ENCODE results near the gene ANO1. TPM values are rescaled to one million over a fixed set of nuclear protein-coding genes. Genes with fewer than 3 reads are reported as not detected.
"Not testable (repeated sequence)": the region's sequence is repeated elsewhere in the genome, so short reads cannot be mapped to it uniquely, and the experiment has no call there.

ANO1 gene
- total RNA-seq, 2 experiments from 2014 or later, result not detected

DNA sequence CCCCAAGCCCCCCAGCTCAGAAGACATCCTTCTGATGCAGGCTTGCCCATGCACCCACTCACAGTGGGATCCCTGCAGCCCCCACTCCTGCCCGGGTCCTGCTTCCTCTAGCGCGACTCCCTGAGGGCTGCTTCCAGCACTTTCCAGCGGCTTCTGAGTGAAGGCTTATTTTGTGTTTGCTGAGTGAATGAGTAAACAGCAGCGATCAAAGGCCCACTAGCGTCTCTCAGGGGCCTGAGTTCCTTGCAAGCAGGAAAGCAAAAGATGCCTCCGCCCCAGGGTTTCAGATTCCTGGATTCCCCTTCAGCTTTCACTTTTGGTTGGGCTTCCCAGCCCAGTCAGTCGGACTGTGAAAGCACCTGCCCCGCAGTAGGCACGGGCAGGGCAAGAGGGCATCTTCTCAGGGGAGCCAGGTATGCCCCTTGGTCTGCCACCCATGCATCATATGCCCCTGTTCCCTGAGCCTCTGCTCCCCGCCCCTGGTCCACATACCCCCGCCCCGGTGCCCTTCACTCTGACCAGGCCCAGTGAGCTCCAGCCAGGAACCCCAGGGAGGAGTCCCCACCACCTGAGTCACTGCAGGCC is 134.2 kb downstream of the ANO1 start:
- DNase-seq, result no peak
- H3K9me3 Mint-ChIP-seq, result no peaks in the 10 kb centered on the region
- ChIA-PET POLR2A (no interaction called here), CTCF (interaction anchor here (1.4 kb wide), 1 partner anchor 16 kb away, joined by 3 read pairs; no protein-coding TSS in a partner anchor)
- H3K4me1 Mint-ChIP-seq, result peaks cover 15% of the 10 kb centered on the region
- no peaks in the 10 kb centered on the region for H3K27me3 Mint-ChIP-seq
- no peak overlapping the region for H3K4me3 Mint-ChIP-seq
- no peak overlapping the region for H3K27ac Mint-ChIP-seq
- peaks cover 23% of the 10 kb centered on the region for H3K36me3 Mint-ChIP-seq (ENCODE audit: low read depth)

DNA sequence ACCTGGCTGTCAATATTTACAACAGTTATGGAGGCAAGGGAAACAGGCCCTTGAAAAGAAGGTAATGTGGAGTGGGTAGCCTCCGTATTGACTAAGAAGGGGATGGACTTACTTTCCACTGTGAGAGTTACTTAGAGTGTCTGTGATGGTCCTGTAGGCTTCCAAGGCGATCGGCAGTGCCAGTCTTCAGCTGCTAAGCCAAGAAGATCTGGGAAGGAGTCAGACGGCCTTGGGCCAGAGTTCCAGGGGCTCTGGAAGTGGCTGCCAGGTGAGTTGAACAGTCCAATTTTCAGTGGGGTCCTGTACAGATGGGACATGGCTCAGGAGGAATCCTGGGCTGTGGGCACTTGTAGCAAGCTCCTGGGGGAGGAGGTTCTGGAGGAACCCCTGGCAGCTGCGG is 139.3 kb downstream of the ANO1 start:
- H3K9me3 Mint-ChIP-seq; POLR2A ChIA-PET; DNase-seq; CTCF ChIA-PET; H3K4me1 Mint-ChIP-seq; H3K27ac Mint-ChIP-seq; H3K4me3 Mint-ChIP-seq; H3K27me3 Mint-ChIP-seq; H3K36me3 Mint-ChIP-seq (ENCODE audit: low read depth): not testable (repeated sequence)

DNA sequence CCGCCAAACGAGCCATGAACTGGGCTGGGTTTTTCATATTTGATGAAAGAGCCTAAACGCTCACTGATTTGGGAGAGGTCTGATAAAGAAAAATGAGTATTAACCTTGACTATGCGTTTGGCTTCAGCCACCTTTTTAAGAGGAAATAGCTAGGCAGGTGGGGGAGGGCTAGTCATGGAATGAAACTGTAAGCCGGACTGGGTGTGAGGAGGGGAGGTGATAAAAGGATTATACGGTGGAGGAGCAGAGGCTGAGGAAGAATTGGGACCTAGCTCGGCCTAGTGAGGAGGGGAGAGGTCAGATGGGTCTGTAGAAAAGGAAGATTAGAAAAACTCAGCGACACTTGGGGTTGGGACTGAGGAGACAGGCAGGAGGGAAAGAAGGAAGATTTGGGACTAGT is 140.0 kb downstream of the ANO1 start:
- H3K36me3 Mint-ChIP-seq (ENCODE audit: low read depth); POLR2A ChIA-PET; CTCF ChIA-PET; H3K27ac Mint-ChIP-seq; H3K9me3 Mint-ChIP-seq; DNase-seq; H3K4me3 Mint-ChIP-seq; H3K4me1 Mint-ChIP-seq; H3K27me3 Mint-ChIP-seq: not testable (repeated sequence)

DNA sequence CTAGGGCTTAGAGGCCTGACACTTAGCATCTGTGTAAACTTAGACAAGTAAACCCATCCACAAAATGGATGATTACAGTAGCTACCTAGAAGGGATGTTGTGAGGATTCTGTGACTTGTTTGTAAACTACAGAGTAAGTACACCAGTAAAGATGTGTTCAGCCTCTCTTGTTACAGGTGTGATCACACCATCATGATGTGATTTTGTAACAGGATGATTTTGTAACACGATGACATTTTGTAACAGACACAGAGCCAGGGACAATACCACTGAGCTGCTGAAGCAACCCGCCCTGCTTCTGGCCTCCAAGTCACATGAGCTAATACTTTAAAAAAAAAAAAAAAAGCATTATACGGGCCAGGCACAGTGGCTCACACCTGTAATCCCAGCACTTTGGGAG is 142.0 kb downstream of the ANO1 start:
- peaks cover 19% of the 10 kb centered on the region for H3K27me3 Mint-ChIP-seq
- no peak overlapping the region for H3K27ac Mint-ChIP-seq
- H3K9me3 Mint-ChIP-seq, result no peaks in the 10 kb centered on the region
- ChIA-PET POLR2A (no interaction called here), CTCF (no interaction called here)
- DNase-seq, result no peak
- H3K4me3 Mint-ChIP-seq, result no peak overlapping the region
- H3K4me1 Mint-ChIP-seq, result no peaks in the 10 kb centered on the region
- H3K36me3 Mint-ChIP-seq (ENCODE audit: low read depth), result no peaks in the 10 kb centered on the region

DNA sequence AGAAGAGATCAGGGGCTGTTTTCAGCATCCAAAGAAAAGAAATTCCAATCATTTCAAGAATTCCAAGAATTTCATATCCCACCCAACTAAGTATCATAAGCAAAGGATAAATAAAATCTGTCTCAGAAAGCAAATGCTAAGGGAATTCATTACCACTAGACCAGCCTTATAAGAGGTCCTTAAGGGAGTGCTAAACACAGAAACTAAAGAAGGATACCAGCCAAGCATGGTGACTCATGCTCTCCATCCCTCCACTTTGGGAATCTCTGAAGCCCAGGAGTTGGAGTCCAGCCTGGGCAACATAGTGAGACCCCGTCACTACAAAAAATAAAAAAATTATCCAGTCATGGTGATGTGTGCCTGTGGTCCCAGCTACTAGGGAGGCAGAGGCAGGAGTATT is 142.8 kb downstream of the ANO1 start:
- H3K4me3 Mint-ChIP-seq, result no peak overlapping the region
- no peak overlapping the region for H3K27ac Mint-ChIP-seq
- H3K27me3 Mint-ChIP-seq, result peaks cover 19% of the 10 kb centered on the region
- CTCF ChIA-PET, result no interaction called here
- no peaks in the 10 kb centered on the region for H3K9me3 Mint-ChIP-seq
- no peaks in the 10 kb centered on the region for H3K4me1 Mint-ChIP-seq
- no peak for DNase-seq
- H3K36me3 Mint-ChIP-seq (ENCODE audit: low read depth), result no peaks in the 10 kb centered on the region
- POLR2A ChIA-PET, result interaction anchor here (0.7 kb wide), 1 partner anchor 70 kb away, joined by 5 read pairs; no protein-coding TSS in a partner anchor

DNA sequence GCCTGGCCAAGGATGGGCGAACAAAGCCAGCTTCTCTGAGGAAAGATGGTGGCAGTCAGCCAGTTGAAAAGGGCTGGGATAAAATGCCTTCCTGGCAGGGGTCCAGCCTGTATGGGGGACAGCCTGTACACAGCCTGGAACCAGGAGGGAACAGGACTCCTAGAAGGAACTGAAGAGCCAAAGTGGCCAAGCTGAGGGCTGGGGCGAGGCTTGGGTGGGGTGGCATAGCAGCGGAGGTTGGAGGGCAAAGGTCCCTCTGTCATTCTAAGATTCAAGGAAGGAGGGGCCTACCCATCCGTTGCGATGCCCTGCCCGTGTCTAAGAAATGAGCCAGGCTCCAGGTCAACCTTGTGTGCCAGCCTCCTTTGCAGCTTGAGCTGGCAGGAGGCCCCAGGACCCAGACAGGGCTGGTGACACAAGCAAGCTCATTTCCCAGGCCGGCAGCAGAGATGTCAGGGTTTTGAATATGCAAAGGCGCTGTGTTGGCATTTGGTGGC is 147.6 kb downstream of the ANO1 start:
- ChIA-PET CTCF (no interaction called here), POLR2A (interaction anchor here (0.6 kb wide), 1 partner anchor 25 kb away, joined by 8 read pairs; no protein-coding TSS in a partner anchor)
- Mint-ChIP-seq H3K4me1 (no peaks in the 10 kb centered on the region), H3K36me3 (ENCODE audit: low read depth) (no peaks in the 10 kb centered on the region), H3K9me3 (no peaks in the 10 kb centered on the region), H3K4me3 (no peak overlapping the region), H3K27me3 (peaks cover 17% of the 10 kb centered on the region), H3K27ac (no peak overlapping the region)
- DNase-seq, result no peak

DNA sequence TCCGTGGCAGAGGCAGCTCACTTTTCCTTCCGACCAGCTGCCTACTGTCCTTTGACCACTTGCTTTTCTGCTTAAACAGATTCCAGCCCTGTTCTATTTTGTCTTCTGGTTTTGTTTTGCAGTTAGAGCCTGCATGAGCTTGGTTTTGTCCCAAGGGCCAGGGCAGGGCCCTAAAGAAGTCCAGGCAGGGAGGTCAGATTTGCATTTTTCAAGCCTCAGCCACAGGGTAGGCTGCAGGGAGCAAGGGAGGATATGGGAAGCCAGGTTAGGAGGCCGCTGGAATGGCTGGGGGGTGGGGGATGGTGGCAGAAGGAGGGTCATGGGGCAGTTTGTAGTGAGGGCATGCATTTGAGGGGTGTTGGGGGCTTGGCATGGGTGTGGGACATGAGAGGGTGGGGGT is 148.1 kb downstream of the ANO1 start:
- H3K4me3 Mint-ChIP-seq, result no peak overlapping the region
- ChIA-PET CTCF (no interaction called here), POLR2A (interaction anchor here (0.6 kb wide), 1 partner anchor 25 kb away, joined by 8 read pairs; no protein-coding TSS in a partner anchor)
- DNase-seq, result no peak
- no peak overlapping the region for H3K27ac Mint-ChIP-seq
- H3K36me3 Mint-ChIP-seq (ENCODE audit: low read depth), result no peaks in the 10 kb centered on the region
- H3K9me3 Mint-ChIP-seq, result no peaks in the 10 kb centered on the region
- H3K4me1 Mint-ChIP-seq, result no peaks in the 10 kb centered on the region
- H3K27me3 Mint-ChIP-seq, result peaks cover 14% of the 10 kb centered on the region

DNA sequence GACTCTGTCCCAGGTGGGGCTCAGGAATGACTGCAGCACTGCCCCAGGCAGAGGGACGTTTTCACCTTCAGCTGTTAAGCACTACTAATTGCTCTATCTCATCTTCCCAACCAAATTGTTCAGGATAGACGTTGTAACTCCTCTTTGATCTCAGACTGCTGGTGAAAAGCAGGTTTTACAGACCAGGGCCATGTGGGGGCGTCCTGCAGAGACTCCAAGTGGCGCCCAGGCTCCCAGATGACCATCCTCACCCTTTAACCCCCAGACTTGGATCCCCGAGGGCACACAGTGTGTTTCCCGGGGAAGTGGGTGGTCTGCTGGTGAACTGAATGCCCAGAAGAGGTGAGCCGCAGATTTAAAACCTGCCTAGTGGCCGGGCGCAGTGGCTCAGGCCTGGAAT is 148.8 kb downstream of the ANO1 start:
- no peak for DNase-seq
- no peaks in the 10 kb centered on the region for H3K9me3 Mint-ChIP-seq
- H3K4me1 Mint-ChIP-seq, result no peaks in the 10 kb centered on the region
- no peaks in the 10 kb centered on the region for H3K36me3 Mint-ChIP-seq (ENCODE audit: low read depth)
- H3K27me3 Mint-ChIP-seq, result peaks cover 14% of the 10 kb centered on the region
- ChIA-PET CTCF (no interaction called here), POLR2A (no interaction called here)
- no peak overlapping the region for H3K4me3 Mint-ChIP-seq
- no peak overlapping the region for H3K27ac Mint-ChIP-seq

DNA sequence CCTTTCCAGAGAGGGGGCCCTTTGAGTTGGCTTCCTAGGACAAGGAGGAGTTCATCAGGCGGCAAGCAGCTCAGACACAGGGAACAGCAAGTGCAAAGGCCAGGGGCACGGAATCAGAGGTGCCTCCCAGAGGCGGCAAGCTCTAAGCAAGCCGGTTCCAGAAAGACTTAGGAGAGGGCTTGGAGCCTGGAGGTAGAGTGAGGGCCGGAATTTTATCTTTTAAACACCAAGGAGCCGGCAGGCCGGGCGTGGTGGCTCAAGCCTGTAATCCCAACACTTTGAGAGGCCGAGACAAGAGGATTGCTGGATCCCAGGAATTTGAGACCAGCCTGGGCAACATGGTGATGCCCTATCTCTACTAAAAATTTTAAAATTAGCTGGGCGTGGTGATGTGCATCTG is 151.6 kb downstream of the ANO1 start:
- Mint-ChIP-seq H3K9me3 (no peaks in the 10 kb centered on the region), H3K27ac (no peak overlapping the region), H3K36me3 (ENCODE audit: low read depth) (no peaks in the 10 kb centered on the region), H3K27me3 (peaks cover 2% of the 10 kb centered on the region), H3K4me1 (no peaks in the 10 kb centered on the region), H3K4me3 (no peak overlapping the region)
- ChIA-PET CTCF (no interaction called here), POLR2A (no interaction called here)
- DNase-seq, result no peak

DNA sequence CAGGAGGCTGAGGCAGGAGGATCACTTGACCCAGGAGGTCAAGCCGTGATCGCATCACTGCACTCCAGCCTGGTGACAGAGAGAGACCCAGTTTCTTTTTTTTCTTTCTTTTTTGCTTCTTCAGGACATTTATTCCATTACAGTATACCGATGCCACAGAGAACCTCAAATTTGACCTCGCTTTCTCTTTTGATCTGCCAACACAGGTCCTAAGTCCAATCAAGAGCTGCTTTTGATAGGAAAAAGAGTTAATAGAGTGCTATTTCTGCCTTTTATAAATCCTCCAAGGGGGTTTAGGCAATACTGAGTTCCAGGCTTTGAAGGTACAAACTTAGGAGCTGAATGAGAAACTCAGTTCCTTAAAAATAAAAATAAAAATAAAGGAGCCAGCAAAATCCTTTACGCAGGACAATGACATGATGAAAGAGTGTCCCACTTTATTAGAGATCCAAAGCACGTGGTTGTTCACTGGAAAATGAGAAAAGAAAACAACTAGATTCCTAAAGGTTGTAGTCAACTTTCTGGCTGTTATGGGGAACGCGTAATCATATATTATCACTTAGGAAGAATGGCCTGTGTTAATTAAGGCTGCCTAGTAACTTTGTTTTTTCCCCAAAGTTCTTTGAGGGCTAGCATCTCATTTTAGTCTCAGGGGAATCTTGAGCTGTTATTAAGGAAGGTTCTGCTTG is 152.2 kb downstream of the ANO1 start:
- Mint-ChIP-seq H3K36me3 (ENCODE audit: low read depth) (no peaks in the 10 kb centered on the region), H3K27me3 (no peaks in the 10 kb centered on the region), H3K27ac (no peak overlapping the region), H3K4me1 (no peaks in the 10 kb centered on the region), H3K9me3 (no peaks in the 10 kb centered on the region), H3K4me3 (no peak overlapping the region)
- no peak for DNase-seq
- ChIA-PET CTCF (no interaction called here), POLR2A (no interaction called here)

DNA sequence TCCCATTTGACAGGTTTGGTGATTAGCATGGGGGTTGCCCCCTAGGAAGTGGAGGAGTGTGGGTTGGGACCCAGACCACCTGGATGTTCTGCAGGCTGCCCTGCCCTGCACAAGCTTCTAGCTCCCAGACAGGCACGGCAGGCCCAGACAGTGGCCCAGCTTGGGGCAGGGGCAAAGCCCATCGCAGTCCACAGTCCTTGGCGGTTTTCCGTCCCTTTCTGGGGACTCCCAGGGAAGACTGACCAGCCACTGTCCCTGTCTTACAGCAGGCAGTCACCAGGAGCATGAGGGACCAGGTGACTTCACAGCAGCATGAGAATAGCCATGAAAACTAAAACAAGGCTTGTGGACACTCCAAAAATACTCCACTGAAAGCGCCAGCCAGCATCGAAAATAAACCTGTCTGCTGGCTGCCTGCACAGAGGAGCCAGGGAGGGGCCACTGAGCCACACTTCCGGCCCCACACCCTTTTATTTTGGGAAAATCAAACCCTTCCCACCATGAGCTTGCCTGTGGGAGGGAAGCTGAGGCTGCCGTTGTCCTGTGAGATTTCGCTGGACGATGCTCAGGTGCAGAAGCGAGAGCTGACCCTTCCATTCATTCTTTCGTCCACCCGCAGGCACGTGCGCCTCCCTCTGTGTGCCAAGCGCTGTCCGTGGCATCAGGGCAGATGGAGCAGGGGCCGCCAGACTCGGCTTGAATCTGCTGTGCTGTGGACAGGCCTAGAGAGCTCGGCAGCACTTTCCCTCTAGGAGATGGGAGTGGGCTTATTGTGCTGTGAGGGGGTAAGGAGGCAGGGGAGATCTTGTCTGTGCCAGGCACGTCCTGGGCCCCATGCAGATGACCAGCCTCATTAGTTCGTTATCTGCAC is 153.0 kb downstream of the ANO1 start:
- Mint-ChIP-seq H3K4me1 (no peaks in the 10 kb centered on the region), H3K9me3 (no peaks in the 10 kb centered on the region), H3K36me3 (ENCODE audit: low read depth) (no peaks in the 10 kb centered on the region), H3K4me3 (no peak overlapping the region), H3K27me3 (no peaks in the 10 kb centered on the region), H3K27ac (no peak overlapping the region)
- ChIA-PET POLR2A (no interaction called here), CTCF (no interaction called here)
- no peak for DNase-seq

DNA sequence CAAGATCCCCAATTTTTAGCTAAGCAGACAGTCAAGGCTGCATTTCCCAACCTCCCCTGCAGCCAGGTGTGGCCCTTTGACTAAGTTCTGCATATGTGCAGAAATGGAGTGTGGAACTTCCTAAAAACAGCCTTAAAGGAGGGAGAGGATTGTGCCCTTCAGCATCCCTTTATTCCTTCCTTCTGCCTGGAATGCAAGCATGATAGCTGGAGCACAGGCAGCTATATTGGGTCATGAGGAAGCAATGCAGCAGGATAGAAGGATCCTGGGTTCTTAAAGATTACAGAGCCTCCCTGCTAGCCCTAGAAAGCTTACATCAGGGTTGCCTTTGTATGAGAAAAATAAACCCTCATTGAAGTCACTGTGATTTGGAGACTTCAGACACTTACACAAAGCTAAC is 154.9 kb downstream of the ANO1 start:
- POLR2A ChIA-PET, result no interaction called here
- CTCF ChIA-PET, result interaction anchor here (0.5 kb wide), 1 partner anchor 54 kb away, joined by 3 read pairs; no protein-coding TSS in a partner anchor
- Mint-ChIP-seq H3K4me1 (no peaks in the 10 kb centered on the region), H3K27me3 (peaks cover 2% of the 10 kb centered on the region), H3K36me3 (ENCODE audit: low read depth) (no peaks in the 10 kb centered on the region), H3K27ac (no peak overlapping the region), H3K4me3 (no peak overlapping the region), H3K9me3 (no peaks in the 10 kb centered on the region)
- no peak for DNase-seq

DNA sequence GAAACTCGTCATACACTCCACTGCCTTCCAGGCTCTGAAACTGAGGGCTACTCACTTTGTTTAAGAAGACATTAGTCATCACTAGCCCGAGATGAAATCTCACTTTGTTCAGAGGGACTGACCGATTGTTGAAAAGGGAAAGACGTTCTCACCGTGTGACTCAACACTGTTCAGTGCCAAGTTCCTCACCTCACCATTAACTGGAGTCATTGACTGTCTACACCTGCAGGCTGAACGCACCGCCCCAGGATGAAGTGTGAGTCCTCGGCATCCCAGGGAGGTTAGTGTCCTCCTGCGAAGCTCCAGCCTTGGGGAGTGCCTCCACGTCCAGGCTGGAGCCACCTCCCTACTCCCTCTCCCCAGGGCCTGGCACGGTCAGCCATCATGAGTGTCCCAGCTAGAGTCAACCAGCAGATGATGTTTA is 155.4 kb downstream of the ANO1 start:
- Mint-ChIP-seq H3K36me3 (ENCODE audit: low read depth) (no peaks in the 10 kb centered on the region), H3K9me3 (no peaks in the 10 kb centered on the region), H3K27ac (no peak overlapping the region), H3K4me3 (no peak overlapping the region), H3K27me3 (peaks cover 2% of the 10 kb centered on the region), H3K4me1 (no peaks in the 10 kb centered on the region)
- no peak for DNase-seq
- CTCF ChIA-PET, result no interaction called here
- POLR2A ChIA-PET, result no interaction called here

Measured in activated CD4-positive, alpha-beta T cell treated with anti-CD3 and anti-CD28 coated beads, Interleukin-2, amount 10 ng/mL, durations not matched to agents 7 days and 5 days (primary cell).